ENCODE results near the gene OSBPL10.

OSBPL10 gene

GRCh38 chr3:31890742-31891469 is 90.2 kb downstream of the OSBPL10 start:
- no peaks in the 10 kb centered on the region for H3K9me3 ChIP-seq (ENCODE audit: control insufficient read depth in 2 of 2, low read length in 2 of 2)
- H3K27me3 ChIP-seq (ENCODE audit: control insufficient read depth in 1 of 2, insufficient read depth in 2 of 2, low read length in 2 of 2) = no peaks in the 10 kb centered on the region
- no peak overlapping the region for H3K27ac ChIP-seq (ENCODE audit: low read length)
- H3K9ac ChIP-seq (ENCODE audit: low read length in 2 of 2) = no peak overlapping the region
- peaks cover 4% of the 10 kb centered on the region for H3K4me1 ChIP-seq (ENCODE audit: control insufficient read depth, insufficient read depth, low read length)
- no peaks in the 10 kb centered on the region for H3K36me3 ChIP-seq (ENCODE audit: control insufficient read depth in 2 of 2, insufficient read depth in 2 of 2, low read length in 2 of 2)
- H3K4me3 ChIP-seq (ENCODE audit: low read length in 2 of 2) = no peak overlapping the region

DNA sequence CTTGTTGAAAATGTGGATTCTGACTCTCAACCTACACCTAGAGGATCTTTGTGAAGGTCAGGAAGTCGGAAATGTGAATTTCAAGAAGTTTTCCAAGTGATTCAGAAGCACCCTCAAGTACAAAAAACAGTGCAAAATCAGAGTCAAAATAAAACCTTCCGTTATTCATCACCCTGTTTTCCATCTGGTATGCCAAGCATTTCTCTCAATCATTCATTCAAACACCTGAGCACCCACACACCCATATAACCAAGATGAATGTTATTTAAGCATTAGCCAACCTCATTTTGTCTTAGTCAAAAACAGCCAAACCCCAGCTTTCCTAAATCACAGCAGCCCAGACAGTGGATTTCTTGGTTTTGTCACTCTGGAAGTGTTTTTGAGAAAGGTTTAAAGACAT is 91.1 kb downstream of the OSBPL10 start:
- Histone ChIP-seq H3K9me3 (ENCODE audit: control insufficient read depth in 2 of 2, low read length in 2 of 2) (no peaks in the 10 kb centered on the region), H3K9ac (ENCODE audit: low read length in 2 of 2) (no peak overlapping the region), H3K27ac (ENCODE audit: low read length) (no peak overlapping the region), H3K4me3 (ENCODE audit: low read length in 2 of 2) (no peak overlapping the region), H3K27me3 (ENCODE audit: control insufficient read depth in 1 of 2, insufficient read depth in 2 of 2, low read length in 2 of 2) (no peaks in the 10 kb centered on the region), H3K4me1 (ENCODE audit: control insufficient read depth, insufficient read depth, low read length) (peaks cover 4% of the 10 kb centered on the region), H3K36me3 (ENCODE audit: control insufficient read depth in 2 of 2, insufficient read depth in 2 of 2, low read length in 2 of 2) (no peaks in the 10 kb centered on the region)

GRCh38 chr3:31885235-31885634 is 95.8 kb downstream of the OSBPL10 start:
- no peak overlapping the region for H3K27ac ChIP-seq (ENCODE audit: low read length)
- no peaks in the 10 kb centered on the region for H3K9me3 ChIP-seq (ENCODE audit: control insufficient read depth in 2 of 2, low read length in 2 of 2)
- H3K36me3 ChIP-seq (ENCODE audit: control insufficient read depth in 2 of 2, insufficient read depth in 2 of 2, low read length in 2 of 2) = no peaks in the 10 kb centered on the region
- no peaks in the 10 kb centered on the region for H3K27me3 ChIP-seq (ENCODE audit: control insufficient read depth in 1 of 2, insufficient read depth in 2 of 2, low read length in 2 of 2)
- no peak overlapping the region for H3K9ac ChIP-seq (ENCODE audit: low read length in 2 of 2)
- no peak overlapping the region for H3K4me3 ChIP-seq (ENCODE audit: low read length in 2 of 2)
- no peaks in the 10 kb centered on the region for H3K4me1 ChIP-seq (ENCODE audit: control insufficient read depth, insufficient read depth, low read length)

DNA sequence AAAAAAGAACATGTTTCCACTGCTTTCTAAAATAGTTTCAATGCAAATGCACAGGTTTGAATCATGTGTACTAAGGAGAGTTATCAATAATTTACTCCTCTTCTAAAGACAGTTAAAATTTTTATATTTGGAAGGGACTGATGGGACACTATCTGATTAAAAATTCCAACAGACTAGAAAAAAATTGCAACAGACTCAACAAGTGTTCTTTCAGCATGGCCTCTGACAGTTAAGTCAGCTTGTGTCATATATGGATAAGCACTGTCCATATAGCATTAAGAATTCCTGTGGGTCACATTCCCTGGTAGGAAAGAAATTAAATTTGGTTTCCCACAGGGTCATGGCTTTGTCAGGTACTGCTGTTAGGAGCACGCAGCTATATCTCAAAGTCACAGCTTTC is 96.8 kb downstream of the OSBPL10 start:
- H3K27ac ChIP-seq (ENCODE audit: low read length) = no peak overlapping the region
- H3K9ac ChIP-seq (ENCODE audit: low read length in 2 of 2) = no peak overlapping the region
- H3K4me1 ChIP-seq (ENCODE audit: control insufficient read depth, insufficient read depth, low read length) = no peaks in the 10 kb centered on the region
- H3K4me3 ChIP-seq (ENCODE audit: low read length in 2 of 2) = no peak overlapping the region
- no peaks in the 10 kb centered on the region for H3K27me3 ChIP-seq (ENCODE audit: control insufficient read depth in 1 of 2, insufficient read depth in 2 of 2, low read length in 2 of 2)
- H3K36me3 ChIP-seq (ENCODE audit: control insufficient read depth in 2 of 2, insufficient read depth in 2 of 2, low read length in 2 of 2) = no peaks in the 10 kb centered on the region
- H3K9me3 ChIP-seq (ENCODE audit: control insufficient read depth in 2 of 2, low read length in 2 of 2) = no peaks in the 10 kb centered on the region

GRCh38 chr3:31882895-31883294 is 98.2 kb downstream of the OSBPL10 start:
- no peaks in the 10 kb centered on the region for H3K4me1 ChIP-seq (ENCODE audit: control insufficient read depth, insufficient read depth, low read length)
- no peaks in the 10 kb centered on the region for H3K27me3 ChIP-seq (ENCODE audit: control insufficient read depth in 1 of 2, insufficient read depth in 2 of 2, low read length in 2 of 2)
- no peak overlapping the region for H3K27ac ChIP-seq (ENCODE audit: low read length)
- no peak overlapping the region for H3K9ac ChIP-seq (ENCODE audit: low read length in 2 of 2)
- no peak overlapping the region for H3K4me3 ChIP-seq (ENCODE audit: low read length in 2 of 2)
- no peaks in the 10 kb centered on the region for H3K36me3 ChIP-seq (ENCODE audit: control insufficient read depth in 2 of 2, insufficient read depth in 2 of 2, low read length in 2 of 2)
- H3K9me3 ChIP-seq (ENCODE audit: control insufficient read depth in 2 of 2, low read length in 2 of 2) = no peaks in the 10 kb centered on the region

DNA sequence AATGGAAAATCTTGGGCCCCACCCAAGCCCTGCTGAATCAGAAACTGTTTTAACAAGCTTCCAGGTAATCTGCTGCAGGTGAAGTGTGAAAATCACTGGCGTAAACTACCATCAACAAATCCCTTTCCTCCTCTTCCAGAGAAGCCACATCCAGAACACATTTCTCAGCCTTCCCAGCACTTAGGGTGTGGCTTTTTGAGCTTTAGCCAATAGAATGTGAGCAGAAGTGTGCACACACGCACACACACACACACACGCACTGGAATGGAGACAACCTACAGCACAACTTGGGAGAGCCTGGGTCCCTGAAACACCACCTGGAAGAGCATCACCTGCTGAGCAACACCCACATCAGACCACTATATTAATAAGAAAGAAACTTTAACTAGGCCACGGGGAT is 98.6 kb downstream of the OSBPL10 start:
- H3K4me1 ChIP-seq (ENCODE audit: control insufficient read depth, insufficient read depth, low read length) = no peaks in the 10 kb centered on the region
- no peaks in the 10 kb centered on the region for H3K9me3 ChIP-seq (ENCODE audit: control insufficient read depth in 2 of 2, low read length in 2 of 2)
- H3K27ac ChIP-seq (ENCODE audit: low read length) = no peak overlapping the region
- no peak overlapping the region for H3K9ac ChIP-seq (ENCODE audit: low read length in 2 of 2)
- no peaks in the 10 kb centered on the region for H3K36me3 ChIP-seq (ENCODE audit: control insufficient read depth in 2 of 2, insufficient read depth in 2 of 2, low read length in 2 of 2)
- H3K27me3 ChIP-seq (ENCODE audit: control insufficient read depth in 1 of 2, insufficient read depth in 2 of 2, low read length in 2 of 2) = no peaks in the 10 kb centered on the region
- H3K4me3 ChIP-seq (ENCODE audit: low read length in 2 of 2) = no peak overlapping the region

DNA sequence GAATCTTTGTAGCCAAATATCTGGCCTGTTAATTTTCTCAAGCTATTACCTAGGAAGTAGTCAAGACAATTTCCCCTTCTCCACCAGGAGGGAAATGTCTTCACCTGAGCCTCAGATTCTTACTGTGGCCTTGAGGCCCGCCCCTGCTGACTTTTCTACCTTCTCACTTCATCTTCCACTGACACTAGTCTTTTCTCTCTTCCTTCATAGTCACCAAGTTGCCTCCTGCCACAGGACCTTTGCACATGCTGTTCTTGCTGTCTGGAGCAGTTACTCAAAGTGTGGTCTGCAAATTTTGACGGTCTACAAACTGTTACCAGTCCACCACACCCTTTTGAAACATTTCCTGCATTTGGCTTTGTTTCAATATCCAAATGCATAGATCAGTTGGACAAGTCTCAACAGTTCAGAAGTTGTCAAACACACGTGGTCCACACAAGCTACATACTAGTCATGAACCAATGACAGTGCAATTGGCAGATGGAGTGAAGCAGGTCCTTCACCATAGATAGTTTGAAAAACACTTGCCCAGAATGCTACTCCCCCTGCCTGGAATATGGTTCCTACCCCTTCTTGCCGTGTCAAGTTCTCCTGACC is 100.5 kb downstream of the OSBPL10 start:
- no peaks in the 10 kb centered on the region for H3K36me3 ChIP-seq (ENCODE audit: control insufficient read depth in 2 of 2, insufficient read depth in 2 of 2, low read length in 2 of 2)
- H3K9ac ChIP-seq (ENCODE audit: low read length in 2 of 2) = no peak overlapping the region
- H3K27ac ChIP-seq (ENCODE audit: low read length) = no peak overlapping the region

DNA sequence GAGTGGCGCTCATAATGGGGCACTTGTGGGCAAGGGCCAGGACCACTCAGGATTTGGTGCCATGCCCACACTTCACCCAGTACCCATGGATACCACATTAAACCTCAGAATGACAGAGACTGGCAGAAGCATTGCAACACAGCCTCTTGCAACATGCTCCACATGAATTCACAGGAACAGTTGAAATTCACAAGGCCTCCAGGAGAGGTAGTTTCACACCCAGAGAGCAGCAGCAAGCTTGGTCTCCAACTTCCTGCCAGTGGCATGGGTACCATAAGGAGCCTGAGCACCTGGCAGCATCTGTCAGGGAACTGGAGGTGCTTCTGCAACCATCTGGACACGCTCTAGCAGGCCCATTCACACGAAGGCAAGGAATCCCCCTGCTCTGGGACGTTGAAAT is 101.0 kb downstream of the OSBPL10 start:
- no peak overlapping the region for H3K4me3 ChIP-seq (ENCODE audit: low read length in 2 of 2)
- no peaks in the 10 kb centered on the region for H3K9me3 ChIP-seq (ENCODE audit: control insufficient read depth in 2 of 2, low read length in 2 of 2)
- H3K9ac ChIP-seq (ENCODE audit: low read length in 2 of 2) = no peak overlapping the region
- H3K27ac ChIP-seq (ENCODE audit: low read length) = no peak overlapping the region
- H3K36me3 ChIP-seq (ENCODE audit: control insufficient read depth in 2 of 2, insufficient read depth in 2 of 2, low read length in 2 of 2) = no peaks in the 10 kb centered on the region
- H3K27me3 ChIP-seq (ENCODE audit: control insufficient read depth in 1 of 2, insufficient read depth in 2 of 2, low read length in 2 of 2) = no peaks in the 10 kb centered on the region
- H3K4me1 ChIP-seq (ENCODE audit: control insufficient read depth, insufficient read depth, low read length) = no peaks in the 10 kb centered on the region

More for the DNA sequence above, 100.5 kb downstream of the OSBPL10 start:
- Histone ChIP-seq H3K4me1 (ENCODE audit: control insufficient read depth, insufficient read depth, low read length) (no peaks in the 10 kb centered on the region), H3K4me3 (ENCODE audit: low read length in 2 of 2) (no peak overlapping the region), H3K9me3 (ENCODE audit: control insufficient read depth in 2 of 2, low read length in 2 of 2) (no peaks in the 10 kb centered on the region), H3K27me3 (ENCODE audit: control insufficient read depth in 1 of 2, insufficient read depth in 2 of 2, low read length in 2 of 2) (no peaks in the 10 kb centered on the region)

GRCh38 chr3:31879365-31879764 is 101.7 kb downstream of the OSBPL10 start:
- Histone ChIP-seq H3K27ac (ENCODE audit: low read length) (no peak overlapping the region), H3K4me1 (ENCODE audit: control insufficient read depth, insufficient read depth, low read length) (no peaks in the 10 kb centered on the region), H3K27me3 (ENCODE audit: control insufficient read depth in 1 of 2, insufficient read depth in 2 of 2, low read length in 2 of 2) (no peaks in the 10 kb centered on the region), H3K9ac (ENCODE audit: low read length in 2 of 2) (no peak overlapping the region), H3K4me3 (ENCODE audit: low read length in 2 of 2) (no peak overlapping the region), H3K36me3 (ENCODE audit: control insufficient read depth in 2 of 2, insufficient read depth in 2 of 2, low read length in 2 of 2) (no peaks in the 10 kb centered on the region), H3K9me3 (ENCODE audit: control insufficient read depth in 2 of 2, low read length in 2 of 2) (no peaks in the 10 kb centered on the region)

- Histone ChIP-seq H3K4me3 (ENCODE audit: low read length in 2 of 2) (no peak overlapping the region), H3K36me3 (ENCODE audit: control insufficient read depth in 2 of 2, insufficient read depth in 2 of 2, low read length in 2 of 2) (no peaks in the 10 kb centered on the region), H3K9ac (ENCODE audit: low read length in 2 of 2) (no peak overlapping the region), H3K27ac (ENCODE audit: low read length) (no peak overlapping the region), H3K9me3 (ENCODE audit: control insufficient read depth in 2 of 2, low read length in 2 of 2) (no peaks in the 10 kb centered on the region), H3K4me1 (ENCODE audit: control insufficient read depth, insufficient read depth, low read length) (no peaks in the 10 kb centered on the region), H3K27me3 (ENCODE audit: control insufficient read depth in 1 of 2, insufficient read depth in 2 of 2, low read length in 2 of 2) (no peaks in the 10 kb centered on the region)
Measured at GRCh38 chr3:31878231-31878838, 102.7 kb downstream of the OSBPL10 start.

DNA sequence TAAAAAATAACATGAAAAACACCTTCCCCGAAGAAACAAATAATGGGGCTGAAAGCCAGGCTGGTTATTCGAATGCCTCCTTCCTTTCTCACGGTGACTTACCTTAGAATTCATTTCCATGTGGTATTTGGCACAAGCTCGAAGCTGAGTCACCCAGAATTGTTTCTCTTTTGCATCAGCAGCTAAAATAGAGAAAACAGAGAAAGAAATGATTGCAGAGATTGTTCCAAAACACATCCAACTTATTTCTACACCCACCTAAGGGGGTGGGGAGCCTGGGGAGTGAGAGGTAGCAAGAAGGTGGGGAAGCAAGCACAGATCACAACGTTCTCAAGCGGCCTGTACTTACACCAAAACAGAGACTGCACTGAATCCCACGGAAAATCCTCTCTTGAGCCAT is 104.7 kb downstream of the OSBPL10 start:
- no peaks in the 10 kb centered on the region for H3K4me1 ChIP-seq (ENCODE audit: control insufficient read depth, insufficient read depth, low read length)
- no peaks in the 10 kb centered on the region for H3K27me3 ChIP-seq (ENCODE audit: control insufficient read depth in 1 of 2, insufficient read depth in 2 of 2, low read length in 2 of 2)
- no peak overlapping the region for H3K27ac ChIP-seq (ENCODE audit: low read length)
- no peaks in the 10 kb centered on the region for H3K9me3 ChIP-seq (ENCODE audit: control insufficient read depth in 2 of 2, low read length in 2 of 2)
- H3K9ac ChIP-seq (ENCODE audit: low read length in 2 of 2) = no peak overlapping the region
- no peaks in the 10 kb centered on the region for H3K36me3 ChIP-seq (ENCODE audit: control insufficient read depth in 2 of 2, insufficient read depth in 2 of 2, low read length in 2 of 2)
- no peak overlapping the region for H3K4me3 ChIP-seq (ENCODE audit: low read length in 2 of 2)
